Activated CD4-positive, alpha-beta T cell treated with anti-CD3 and anti-CD28 coated beads, Interleukin-2, amount 50 U/mL, for 4 hours (primary cell): ENCODE results near the gene IGSF11.

Source experiments
- DNase-seq, 2 experiments: peaks; one replicate each; pipeline ENCODE4 v3.0.0-alpha.2; 2020

The IGSF11 gene

GRCh38 chr3:118946449-118946848, 88.2 kb downstream of the IGSF11 start:
- no peak for DNase-seq

GRCh38 chr3:118945834-118946233, 88.8 kb downstream of the IGSF11 start:
- DNase-seq, result no peak

- DNase-seq, result no peak
Measured at GRCh38 chr3:118943597-118943996, 91.0 kb downstream of the IGSF11 start.

- DNase-seq, result no peak
Measured at GRCh38 chr3:118942671-118943070, 92.0 kb downstream of the IGSF11 start.

- DNase-seq, result no peak
Measured at GRCh38 chr3:118942195-118942594, 92.5 kb downstream of the IGSF11 start.

- DNase-seq, result no peak
Measured at GRCh38 chr3:118941236-118941635, 93.4 kb downstream of the IGSF11 start.

- no peak for DNase-seq
Measured at GRCh38 chr3:118938183-118938961, 96.3 kb downstream of the IGSF11 start.

- no peak for DNase-seq
Measured at GRCh38 chr3:118936811-118937210, 97.8 kb downstream of the IGSF11 start.

GRCh38 chr3:118932822-118933558, 101.7 kb downstream of the IGSF11 start:
- DNase-seq, result no peak

GRCh38 chr3:118931996-118932395, 102.7 kb downstream of the IGSF11 start:
- no peak for DNase-seq

- no peak for DNase-seq
Measured at GRCh38 chr3:118927449-118927848, 107.2 kb downstream of the IGSF11 start.

GRCh38 chr3:118912188-118912587, 122.5 kb downstream of the IGSF11 start:
- DNase-seq, result no peak

GRCh38 chr3:118910332-118910731, 124.3 kb downstream of the IGSF11 start:
- DNase-seq, result no peak

GRCh38 chr3:118909763-118910162, 124.9 kb downstream of the IGSF11 start:
- DNase-seq, result no peak

- DNase-seq, result no peak
Measured at GRCh38 chr3:118907909-118908308, 126.7 kb downstream of the IGSF11 start.

GRCh38 chr3:118900737-118901525, 133.7 kb downstream of the IGSF11 start:
- no peak for DNase-seq

GRCh38 chr3:118890206-118890605, 144.4 kb downstream of the IGSF11 start:
- DNase-seq, result no peak

GRCh38 chr3:118889691-118890090, 145.0 kb downstream of the IGSF11 start:
- no peak for DNase-seq

GRCh38 chr3:118886708-118887107, 147.9 kb downstream of the IGSF11 start:
- DNase-seq, result no peak

- DNase-seq, result peak; percentile 77 to 78
Measured at GRCh38 chr3:118884748-118885206, 149.9 kb downstream of the IGSF11 start.

- DNase-seq, result peak; percentile 60 to 67
Measured at GRCh38 chr3:118882353-118882947, 152.2 kb downstream of the IGSF11 start.

GRCh38 chr3:118868051-118868450, 166.6 kb downstream of the IGSF11 start:
- no peak for DNase-seq
